K562 (cell line): ENCODE results near the gene ZNF609. TPM values are rescaled to one million over a fixed set of nuclear protein-coding genes. Genes with fewer than 3 reads are reported as not detected.

ENCODE experiments used
- E4F1 ChIP-seq: fragments of 250-450 bp; sonication (Bioruptor Pico); IDR thresholded peaks from 2 replicates; pipeline ENCODE4 v1.5.0; 2021; ENCODE audit warnings: mild to moderate bottlenecking, borderline replicate concordance
- RUNX1 ChIP-seq: sonication (generic); IDR thresholded peaks from 2 replicates; pipeline ENCODE4 v1.6.1; 2016; ENCODE audit warnings: antibody characterized with exemption, low read depth
- SMAD3 ChIP-seq: fragments of 450-650 bp; formaldehyde crosslinking; conservative IDR thresholded peaks from 2 replicates; pipeline ENCODE4 v1.4.0; 2020; ENCODE audit warnings: mild to moderate bottlenecking
- TCFL5 ChIP-seq: fragments of 250-450 bp; sonication (Bioruptor Pico); conservative IDR thresholded peaks from 2 replicates; pipeline ENCODE4 v1.6.1; 2021; ENCODE audit warnings: mild to moderate bottlenecking, moderate library complexity, matching md5 sums
- THAP7 ChIP-seq: fragments of 250-450 bp; sonication (Bioruptor Pico); IDR thresholded peaks from 2 replicates; pipeline ENCODE4 v1.5.0; 2021
- ZBTB34 ChIP-seq: fragments of 250-450 bp; sonication (Bioruptor Pico); IDR thresholded peaks from 2 replicates; pipeline ENCODE4 v1.8.0; 2021; ENCODE audit warnings: mild to moderate bottlenecking, moderate library complexity
- ZFX ChIP-seq: sonication (generic); formaldehyde crosslinking; IDR thresholded peaks from 2 replicates; pipeline ENCODE4 v1.8.0; 2022; ENCODE audit warnings: mild to moderate bottlenecking, missing genetic modification reagents, moderate library complexity
- ZNF592 ChIP-seq: fragments of 450-650 bp; IDR thresholded peaks from 2 replicates; pipeline ENCODE4 v1.6.1; 2017; ENCODE audit warnings: antibody characterized with exemption, mild to moderate bottlenecking
- ZNF609 ChIP-seq: sonication (generic); formaldehyde crosslinking; IDR thresholded peaks from 2 replicates; pipeline ENCODE4 v1.8.1; 2023; ENCODE audit warnings: missing genetic modification reagents, mild to moderate bottlenecking, borderline replicate concordance
- ZNF830 ChIP-seq: fragments of 250-450 bp; sonication (Bioruptor Pico); IDR thresholded peaks from 2 replicates; pipeline ENCODE4 v1.5.0; 2021; ENCODE audit warnings: mild to moderate bottlenecking
- polyA plus RNA-seq, 8 experiments: library from polyadenylated mRNA; depleted of rRNA in 4 of 8; stranded (reverse) in 5 of 8; unstranded in 3 of 8; fragments of >200 nt; fragmentation: Nextera tagmentation in 2 of 8; fragmentation: Illumina TruSeq in 1 of 8; extraction: Ambion mirVana in 2 of 8; extraction: Trizol in 1 of 8; gene quantifications; 2 replicates each; pipeline versions ENCODE4 v1.2.1 to v1.2.3, GENCODE V29; 2011 to 2014; ENCODE audit warnings: inconsistent platforms in 1 of 8, missing spikeins in 1 of 8
- total RNA-seq, 7 experiments: library from RNA; depleted of rRNA in 6 of 7; stranded (reverse); fragments of >200 nt in 6 of 7; fragmentation: Illumina TruSeq in 2 of 7; extraction: Trizol in 2 of 7; gene quantifications; 2 replicates each; pipeline versions ENCODE4 v1.2.1 to v1.2.3, GENCODE V29; 2011 to 2021; ENCODE audit warnings: low replicate concordance in 1 of 7

Gene ZNF609
- total and polyA plus RNA-seq, 9 of the 15 experiments (the other 6 are each of a cell fraction or from before 2014, with no cell fraction given), result 3.0 to 38.7 (median 17.8) TPM

- TF ChIP-seq ZNF830 (no peak), ZNF592 (peak; percentile 50; the same call in 1 of the 2 replicates), E4F1 (CRISPR knock-in tag) (no peak), ZBTB34 (CRISPR knock-in tag) (no peak), ZFX (no peak; the same call in 1 of the 2 replicates), ZNF609 (CRISPR knock-in tag) (no peak), RUNX1 (no peak), SMAD3 (CRISPR knock-in tag) (0 out of 2 replicates have a peak, but pooled peaks have one; percentile 39), TCFL5 (CRISPR knock-in tag) (no peak), THAP7 (CRISPR knock-in tag) (no peak)
Measured at GRCh38 chr15:64461721-64462162, 1.4 kb downstream of the ZNF609 start (continued).
